Right cardiac atrium (tissue), 5 donors: Measurements from ENCODE around the gene MEG3. TPM values are rescaled to one million over a fixed set of nuclear protein-coding genes. Genes with fewer than 3 reads are reported as not detected.

Experiments used
- ATAC-seq, 2 donors: fragments of 200-7000 bp; cut with Tn5 transposase; one replicate each; pipeline versions ENCODE4 v1.8.0 to v1.9.1; 2020; ENCODE audit warnings: moderate library complexity in 2 of 2, mild to moderate bottlenecking in 1 of 2
- DNase-seq, 3 donors: peaks; one replicate each; pipeline ENCODE4 v3.0.0-alpha.2; 2020
- H3K27ac ChIP-seq: one replicate; pipeline ENCODE4 v1.5.1; 2013; ENCODE audit warnings: mild to moderate bottlenecking, low read length, control low read depth, moderate library complexity
- H3K27me3 ChIP-seq: one replicate; pipeline ENCODE4 v1.6.1; 2013; ENCODE audit not compliant: control insufficient read depth, insufficient read depth
- H3K4me1 ChIP-seq: one replicate; pipeline ENCODE4 v1.6.1; 2013; ENCODE audit warnings: low read length; ENCODE audit not compliant: control insufficient read depth, insufficient read depth
- H3K4me3 ChIP-seq: one replicate; pipeline ENCODE4 v1.5.1; 2013; ENCODE audit warnings: low read length, control low read depth
- H3K9me3 ChIP-seq: one replicate; pipeline ENCODE4 v1.6.1; 2013; ENCODE audit warnings: low read length; ENCODE audit not compliant: control insufficient read depth
- WGBS: extraction: QIAGEN DNeasy Blood & Tissue Kit; methylation state at CpG from one replicate; pipeline ENCODE4 v1.1.7; 2013; 5-methylcytosine and 5-hydroxymethylcytosine counted together
- intact Hi-C, 4 donors: fragments of 100-400 bp; cut with DNase I; formaldehyde crosslinking; loops; one replicate each; pipeline versions ENCODE4 v1.11.0 to v1.14.0; 2022 to 2023
- polyA plus RNA-seq: library from polyadenylated mRNA; stranded (reverse); fragments of 200-250 nt; gene quantifications from one replicate; pipeline ENCODE4 v1.2.3, GENCODE V29; 2013
- total RNA-seq, 4 donors: library from RNA; stranded (reverse); fragmentation: NEBNext Ultra II Directional; extraction: Animal tissue kit (Norgen Biotek cat#: 25700); gene quantifications; one replicate each; pipeline ENCODE4 v1.2.1, GENCODE V29; 2021
- donor health status: healthy with polysubstance abuse.
- donor health status: DM: no; HTN: yes; CAD: no.
- donor health status: DM: no; HTN: no; CAD: no.
- donor health status: DM: no; HTN: yes; CAD: no; lungs with severe emphysema.
- donor health status: DM: yes; HTN: yes; CAD: no.

MEG3 gene
- total and polyA plus RNA-seq, 5 donors = 10.4 to 35.3 (median 25.7) TPM

DNA sequence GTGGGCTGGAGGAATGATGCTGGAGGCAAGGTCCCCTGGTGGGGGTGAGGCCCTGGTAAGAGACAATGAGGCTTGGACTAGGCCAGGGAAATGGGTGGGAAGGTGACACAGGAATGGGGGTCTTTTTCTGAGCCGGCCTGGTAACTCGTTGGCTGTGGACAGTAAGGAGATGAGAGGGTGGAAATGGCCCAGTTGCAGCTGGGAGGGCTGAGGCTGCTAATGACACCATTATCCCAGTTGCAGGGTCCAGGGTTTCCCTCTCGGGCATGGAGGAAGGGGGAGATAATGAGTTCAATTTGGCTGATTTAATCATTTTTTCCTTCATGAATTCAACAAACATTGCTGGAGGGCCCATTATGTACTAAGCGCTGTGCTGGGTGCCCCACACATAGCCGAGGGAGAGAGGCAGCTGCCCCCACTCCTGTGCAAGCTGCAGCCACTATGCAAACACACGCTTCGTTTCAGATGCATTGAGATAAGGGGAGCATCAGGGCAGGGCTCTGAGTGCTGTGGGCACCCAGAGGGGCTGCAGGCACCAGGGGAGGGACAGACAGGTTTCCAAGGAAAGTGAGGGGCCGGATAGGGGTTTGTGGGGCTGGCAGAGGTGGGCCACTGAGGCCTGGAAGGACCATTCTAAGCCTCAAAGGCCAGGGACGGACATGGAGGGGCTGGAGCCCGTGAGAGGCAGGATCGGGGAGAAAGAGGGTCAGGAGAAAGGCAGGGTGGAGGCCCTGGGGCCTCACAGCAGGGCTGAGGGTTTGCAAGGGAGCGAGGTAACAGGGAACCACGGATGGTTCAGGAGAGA, 43.2 kb upstream of the MEG3 start:
- Histone ChIP-seq H3K27ac (no peak overlapping the region), H3K4me1 (no peaks in the 10 kb centered on the region), H3K27me3 (no peaks in the 10 kb centered on the region), H3K9me3 (no peaks in the 10 kb centered on the region), H3K4me3 (no peak overlapping the region)
- ATAC-seq (no peak), DNase-seq (no peak)
- intact Hi-C loops = no loop called here
- 78% methylated on average over 13 of the region's 13 CpGs for WGBS

DNA sequence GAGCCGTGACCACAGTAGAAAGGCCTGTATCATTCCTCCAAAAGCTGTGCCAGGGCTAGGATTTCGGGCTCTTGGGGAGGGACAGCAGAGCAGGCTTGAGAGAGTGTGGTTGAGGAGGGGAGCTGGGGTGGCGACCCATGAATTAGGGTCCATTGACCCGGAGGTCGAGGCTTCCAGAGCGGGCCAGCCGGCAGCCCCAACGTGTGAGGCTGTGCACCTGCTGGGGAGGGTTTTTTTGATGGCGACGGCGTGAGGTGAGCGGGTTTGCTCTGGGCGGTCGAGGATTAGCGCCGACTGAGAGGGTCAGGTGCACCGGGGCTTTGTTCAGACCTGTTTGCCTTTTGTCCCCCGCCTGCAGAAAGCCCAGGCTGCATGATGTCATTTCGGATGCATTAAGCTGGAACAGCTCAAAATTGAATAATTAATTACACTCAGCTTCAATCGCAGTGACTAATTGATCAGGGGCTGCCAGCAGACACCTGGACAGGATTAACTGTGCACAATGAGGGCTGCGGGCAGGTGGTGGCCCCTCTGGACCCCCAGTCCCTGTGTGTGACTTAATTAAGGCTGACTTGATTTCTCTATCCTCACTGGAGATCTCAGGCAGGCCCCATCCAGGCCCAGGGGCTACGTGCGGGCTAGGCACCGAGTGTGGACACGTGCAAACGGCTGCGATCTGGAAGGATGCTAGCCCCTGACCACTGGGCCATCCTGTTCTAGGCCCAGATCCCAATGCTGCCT, 42.1 kb upstream of the MEG3 start:
- no peaks in the 10 kb centered on the region for H3K9me3 ChIP-seq
- H3K4me3 ChIP-seq = no peak overlapping the region
- H3K4me1 ChIP-seq = no peaks in the 10 kb centered on the region
- WGBS = 93% methylated on average over 27 of the region's 27 CpGs
- H3K27ac ChIP-seq = no peak overlapping the region
- no peak for DNase-seq
- ATAC-seq = no peak
- no peaks in the 10 kb centered on the region for H3K27me3 ChIP-seq
- intact Hi-C loops = no loop called here

GRCh38 chr14:100784523-100785337, 41.2 kb upstream of the MEG3 start:
- no peak for ATAC-seq
- no peak overlapping the region for H3K27ac ChIP-seq
- no peak for DNase-seq
- no peaks in the 10 kb centered on the region for H3K9me3 ChIP-seq
- WGBS = 86% methylated on average over 11 of the region's 11 CpGs
- H3K27me3 ChIP-seq = no peaks in the 10 kb centered on the region
- H3K4me3 ChIP-seq = no peak overlapping the region
- intact Hi-C loops = no loop called here
- no peaks in the 10 kb centered on the region for H3K4me1 ChIP-seq

GRCh38 chr14:100785338-100785615, 40.6 kb upstream of the MEG3 start:
- H3K27me3 ChIP-seq = no peaks in the 10 kb centered on the region
- ATAC-seq (no peak), DNase-seq (no peak)
- no peaks in the 10 kb centered on the region for H3K4me1 ChIP-seq
- no peak overlapping the region for H3K27ac ChIP-seq
- WGBS = 93% methylated on average over 4 of the region's 4 CpGs
- no peak overlapping the region for H3K4me3 ChIP-seq
- intact Hi-C loops = no loop called here
- H3K9me3 ChIP-seq = no peaks in the 10 kb centered on the region

DNA sequence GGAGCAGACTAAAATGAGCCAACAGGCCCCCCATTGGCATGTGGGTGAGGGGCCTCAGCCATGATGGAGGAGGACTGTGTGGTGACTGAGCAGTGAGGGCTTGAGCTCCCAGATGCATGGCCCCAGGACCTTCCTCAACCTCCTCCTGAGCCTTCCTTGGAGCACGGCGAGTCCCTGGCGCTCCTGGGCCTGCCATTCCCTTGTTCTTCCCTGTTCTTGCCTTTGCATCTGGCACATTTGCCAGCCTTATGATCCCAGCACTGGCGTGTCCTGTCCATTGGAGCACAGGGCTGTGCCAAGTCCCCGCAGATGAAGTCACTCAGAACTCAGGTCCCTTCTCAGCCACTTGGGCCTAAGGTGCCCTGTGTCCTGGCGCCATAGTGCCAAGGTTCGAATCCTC, 40.3 kb upstream of the MEG3 start:
- intact Hi-C loops = no loop called here
- DNase-seq = no peak

GRCh38 chr14:100786131-100786530, 39.8 kb upstream of the MEG3 start:
- Histone ChIP-seq H3K27me3 (no peaks in the 10 kb centered on the region), H3K27ac (no peak overlapping the region), H3K4me3 (no peak overlapping the region), H3K4me1 (no peaks in the 10 kb centered on the region), H3K9me3 (no peaks in the 10 kb centered on the region)
- ATAC-seq = no peak
- no peak for DNase-seq
- intact Hi-C loops = no loop called here
- 39% methylated on average over 11 of the region's 11 CpGs for WGBS

More for the DNA sequence above, 40.3 kb upstream of the MEG3 start:
- no peak for ATAC-seq
- no peaks in the 10 kb centered on the region for H3K4me1 ChIP-seq
- 91% methylated on average over 7 of the region's 7 CpGs for WGBS
- no peak overlapping the region for H3K4me3 ChIP-seq
- no peaks in the 10 kb centered on the region for H3K9me3 ChIP-seq
- H3K27ac ChIP-seq = no peak overlapping the region
- H3K27me3 ChIP-seq = no peaks in the 10 kb centered on the region

DNA sequence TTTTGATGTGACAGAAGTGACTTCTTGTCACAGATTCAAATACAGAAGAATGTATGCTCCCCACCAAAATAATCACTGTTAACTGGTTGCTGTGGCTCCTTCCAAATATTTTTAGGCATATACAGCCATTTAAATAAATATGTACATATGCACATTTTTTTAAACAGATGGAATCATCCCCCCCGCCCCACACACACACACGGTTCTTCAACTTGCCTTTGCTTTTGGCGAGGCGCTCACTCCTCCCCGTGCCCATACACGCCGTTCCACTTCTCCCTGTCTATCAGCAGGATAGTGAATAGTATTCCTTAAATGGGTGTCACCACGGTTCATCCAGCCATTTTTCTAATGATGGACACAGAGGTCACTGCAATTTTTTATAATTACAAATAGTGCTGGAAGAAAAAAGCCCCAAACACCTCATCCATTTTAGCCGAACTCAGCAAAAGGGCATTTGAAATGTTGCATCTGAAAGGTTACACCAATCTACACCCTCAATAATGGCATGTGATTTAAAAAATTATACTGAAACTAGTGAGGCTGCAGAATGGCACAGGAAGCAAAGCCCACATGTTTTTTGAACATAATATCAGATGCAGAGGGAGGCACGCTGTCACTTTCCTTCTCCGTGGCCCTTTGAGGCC, 39.2 kb upstream of the MEG3 start:
- intact Hi-C loops = no loop called here
- WGBS = 79% methylated on average over 11 of the region's 11 CpGs
- Histone ChIP-seq H3K4me3 (no peak overlapping the region), H3K27me3 (no peaks in the 10 kb centered on the region), H3K27ac (no peak overlapping the region), H3K4me1 (no peaks in the 10 kb centered on the region), H3K9me3 (no peaks in the 10 kb centered on the region)
- DNase-seq = no peak
- ATAC-seq = no peak

DNA sequence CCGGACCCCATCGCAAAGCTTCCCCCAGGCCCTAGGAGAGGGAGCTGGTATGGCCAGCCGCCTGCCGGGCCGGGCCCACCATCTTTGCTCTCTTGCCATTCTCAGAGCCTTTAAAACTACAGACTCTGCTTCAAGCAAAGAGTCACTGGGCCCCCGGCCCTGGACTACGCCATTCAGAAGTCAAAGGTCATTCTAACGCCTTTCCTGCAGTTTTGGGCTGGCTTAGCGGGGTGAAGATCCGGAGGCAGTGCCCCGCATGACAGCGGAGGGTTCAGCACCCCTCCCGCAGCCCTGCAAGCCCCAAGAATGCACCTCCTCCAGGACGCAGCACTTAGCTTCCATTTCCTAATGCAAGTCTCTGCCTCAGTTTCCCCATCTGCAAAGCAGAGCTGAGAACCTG, 38.3 kb upstream of the MEG3 start:
- no peak for DNase-seq
- WGBS = 94% methylated on average over 14 of the region's 14 CpGs
- ATAC-seq = no peak
- Histone ChIP-seq H3K27ac (no peak overlapping the region), H3K4me3 (no peak overlapping the region), H3K27me3 (no peaks in the 10 kb centered on the region), H3K9me3 (no peaks in the 10 kb centered on the region), H3K4me1 (no peaks in the 10 kb centered on the region)
- intact Hi-C loops = no loop called here

DNA sequence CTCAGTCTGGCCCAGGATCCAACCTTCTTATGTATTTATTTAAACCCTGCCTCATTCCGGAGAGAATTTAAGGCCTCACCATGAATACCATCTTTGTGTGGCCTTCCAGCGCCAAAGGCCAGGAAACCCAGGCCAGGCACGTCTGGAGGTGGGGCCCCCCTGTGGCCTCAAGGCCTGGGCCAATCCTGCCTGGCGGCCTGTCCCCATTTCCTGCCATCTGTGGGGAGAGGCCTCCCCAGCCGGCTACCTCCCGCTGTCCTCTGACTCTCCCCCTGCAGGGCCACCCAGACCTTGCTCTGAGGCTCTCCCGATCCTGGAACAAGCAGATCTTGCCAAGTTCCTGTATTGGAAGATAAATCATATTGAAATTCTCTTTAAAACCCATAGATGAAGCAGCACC, 37.4 kb upstream of the MEG3 start:
- 74% methylated on average over 7 of the region's 7 CpGs for WGBS
- peak in 1 of 3 donors; percentile 35 for DNase-seq
- no peak for ATAC-seq
- intact Hi-C loops = no loop called here
- Histone ChIP-seq H3K4me3 (no peak overlapping the region), H3K27me3 (no peaks in the 10 kb centered on the region), H3K9me3 (no peaks in the 10 kb centered on the region), H3K4me1 (no peaks in the 10 kb centered on the region), H3K27ac (no peak overlapping the region)

GRCh38 chr14:100788942-100789341, 37.0 kb upstream of the MEG3 start:
- WGBS = 71% methylated on average over 5 of the region's 5 CpGs
- H3K27me3 ChIP-seq = no peaks in the 10 kb centered on the region
- no peak for ATAC-seq
- peak in 1 of 3 donors; percentile 6 for DNase-seq
- H3K9me3 ChIP-seq = no peaks in the 10 kb centered on the region
- intact Hi-C loops = no loop called here
- no peak overlapping the region for H3K4me3 ChIP-seq
- no peaks in the 10 kb centered on the region for H3K4me1 ChIP-seq
- no peak overlapping the region for H3K27ac ChIP-seq
